Epithelial cell of esophagus (primary cell): ENCODE measurements around the gene MZF1.
A peak's percentile ranks its signal among the peaks of the same experiment; 100 is the strongest.

Experiments used
- DNase-seq: peaks from one replicate; pipeline ENCODE4 v3.0.0; 2010; ENCODE audit warnings: low read depth
- H3K4me3 ChIP-seq: 2 replicates; pipeline ENCODE4 v1.5.1; 2011; ENCODE audit warnings: mild to moderate bottlenecking, low read length, control low read depth
- TF ChIP-seq, protein P1 (sequence below): IDR thresholded peaks from 2 replicates; pipeline ENCODE4 v1.5.1; 2011; ENCODE audit warnings: low read depth, mild to moderate bottlenecking, low read length, control low read depth, inconsistent platforms; ENCODE audit not compliant: insufficient read depth; ENCODE audit errors: missing control alignments

MZF1 gene

DNA sequence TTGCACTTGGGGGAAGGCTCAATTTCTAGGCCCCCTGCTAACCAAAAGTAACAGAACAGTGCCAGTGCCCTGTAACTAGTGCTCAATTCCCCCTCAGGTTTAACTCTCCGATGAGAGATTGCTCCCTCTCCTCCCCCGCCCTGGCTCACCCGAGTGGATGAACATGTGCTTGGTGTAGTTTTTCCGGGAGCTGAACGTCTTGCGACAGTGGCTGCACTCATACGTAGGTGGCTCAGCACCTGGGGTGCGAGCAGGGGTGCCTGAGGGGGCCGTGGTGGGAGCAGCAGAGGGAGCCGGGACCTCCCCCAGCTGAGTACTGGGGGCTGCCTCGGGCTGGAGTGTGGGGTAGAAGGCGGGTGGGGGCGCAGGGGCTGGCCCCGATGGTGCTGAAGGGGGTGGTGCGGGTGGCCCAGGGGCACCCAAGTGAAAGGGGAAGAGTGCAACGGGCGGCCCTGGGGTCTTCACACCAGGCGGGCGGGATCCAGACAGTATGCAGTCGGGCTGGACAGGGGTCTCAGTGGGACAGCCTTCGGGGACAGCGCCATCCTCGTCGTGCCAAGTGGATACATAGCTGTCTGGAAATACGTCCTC lies 56.8 kb downstream of the MZF1 start:
- no peak for DNase-seq
- TF ChIP-seq, protein P1, sequence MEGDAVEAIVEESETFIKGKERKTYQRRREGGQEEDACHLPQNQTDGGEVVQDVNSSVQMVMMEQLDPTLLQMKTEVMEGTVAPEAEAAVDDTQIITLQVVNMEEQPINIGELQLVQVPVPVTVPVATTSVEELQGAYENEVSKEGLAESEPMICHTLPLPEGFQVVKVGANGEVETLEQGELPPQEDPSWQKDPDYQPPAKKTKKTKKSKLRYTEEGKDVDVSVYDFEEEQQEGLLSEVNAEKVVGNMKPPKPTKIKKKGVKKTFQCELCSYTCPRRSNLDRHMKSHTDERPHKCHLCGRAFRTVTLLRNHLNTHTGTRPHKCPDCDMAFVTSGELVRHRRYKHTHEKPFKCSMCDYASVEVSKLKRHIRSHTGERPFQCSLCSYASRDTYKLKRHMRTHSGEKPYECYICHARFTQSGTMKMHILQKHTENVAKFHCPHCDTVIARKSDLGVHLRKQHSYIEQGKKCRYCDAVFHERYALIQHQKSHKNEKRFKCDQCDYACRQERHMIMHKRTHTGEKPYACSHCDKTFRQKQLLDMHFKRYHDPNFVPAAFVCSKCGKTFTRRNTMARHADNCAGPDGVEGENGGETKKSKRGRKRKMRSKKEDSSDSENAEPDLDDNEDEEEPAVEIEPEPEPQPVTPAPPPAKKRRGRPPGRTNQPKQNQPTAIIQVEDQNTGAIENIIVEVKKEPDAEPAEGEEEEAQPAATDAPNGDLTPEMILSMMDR = no peak
- no peak overlapping the region for H3K4me3 ChIP-seq

GRCh38 chr19:58515259-58515658 lies 57.9 kb downstream of the MZF1 start:
- TF ChIP-seq, protein P1 = no peak
- no peak for DNase-seq
- H3K4me3 ChIP-seq = no peak overlapping the region

DNA sequence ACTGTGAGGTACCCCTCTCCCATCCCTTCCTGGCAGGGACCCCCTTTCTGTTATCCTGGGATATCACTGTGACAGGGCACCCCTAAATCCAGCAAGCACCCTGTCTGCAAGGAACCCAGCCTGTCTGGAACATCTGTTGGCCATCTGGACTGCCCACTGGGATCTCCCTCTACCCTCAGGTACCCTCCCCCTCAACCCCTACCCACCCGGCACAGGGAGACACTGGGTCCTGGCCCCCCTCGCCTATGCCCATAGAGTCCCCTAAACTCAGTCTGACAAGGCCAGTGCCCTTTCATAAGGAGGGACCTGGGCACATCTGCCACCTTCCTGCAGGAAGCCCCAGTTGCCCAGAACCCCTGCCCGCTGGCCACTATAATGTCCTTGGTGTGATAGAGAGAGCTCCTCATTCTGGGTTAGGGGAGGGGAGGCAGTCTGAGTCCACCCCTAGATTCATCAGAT lies 58.5 kb downstream of the MZF1 start:
- peak overlapping the region; percentile 68 for H3K4me3 ChIP-seq
- TF ChIP-seq, protein P1 = no peak
- no peak for DNase-seq

DNA sequence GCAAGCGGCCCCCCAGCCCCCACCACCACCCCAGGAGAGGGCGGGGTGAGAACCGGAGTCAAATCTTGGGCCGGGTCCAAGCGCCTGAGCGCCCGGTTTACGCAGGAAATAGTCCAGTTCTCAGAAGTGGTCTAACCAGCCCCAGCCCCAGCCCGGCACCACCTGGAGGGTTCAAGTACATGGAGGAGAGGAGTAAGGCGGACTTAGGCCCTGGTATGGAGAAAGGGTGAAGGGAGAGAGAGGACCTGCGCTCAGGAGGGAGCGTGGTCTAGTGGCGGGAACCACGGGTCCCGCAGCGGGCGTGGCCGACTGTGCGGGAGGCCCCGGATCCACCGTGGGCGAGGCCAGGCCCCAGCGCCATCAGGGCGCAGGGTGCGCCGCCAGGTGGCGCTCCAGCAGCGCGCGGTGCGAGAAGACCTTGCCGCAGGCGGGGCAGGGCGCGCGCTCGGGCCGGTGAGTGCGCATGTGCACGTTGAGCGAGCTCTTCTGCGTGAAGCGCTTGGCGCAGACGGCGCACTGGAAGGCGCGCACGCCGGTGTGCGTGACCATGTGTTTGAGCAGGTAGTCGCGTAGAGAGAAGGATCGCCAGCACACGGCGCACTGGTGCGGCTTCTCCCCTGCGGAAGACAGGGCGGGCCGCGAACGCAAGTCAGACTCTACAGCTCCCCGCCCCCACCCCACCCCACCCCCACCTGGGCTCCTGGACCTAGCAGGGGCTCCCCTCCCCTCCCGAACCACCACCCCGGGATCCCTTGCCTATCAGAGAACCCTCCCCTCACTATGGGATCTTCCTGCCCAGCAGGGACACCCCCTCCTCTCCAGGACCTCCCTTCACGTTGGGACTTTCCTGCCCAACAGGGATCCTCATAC lies 59.2 kb downstream of the MZF1 start:
- H3K4me3 ChIP-seq = peak overlapping the region; percentile 68
- TF ChIP-seq, protein P1 = peak; percentile 50
- DNase-seq = peak; percentile 93

DNA sequence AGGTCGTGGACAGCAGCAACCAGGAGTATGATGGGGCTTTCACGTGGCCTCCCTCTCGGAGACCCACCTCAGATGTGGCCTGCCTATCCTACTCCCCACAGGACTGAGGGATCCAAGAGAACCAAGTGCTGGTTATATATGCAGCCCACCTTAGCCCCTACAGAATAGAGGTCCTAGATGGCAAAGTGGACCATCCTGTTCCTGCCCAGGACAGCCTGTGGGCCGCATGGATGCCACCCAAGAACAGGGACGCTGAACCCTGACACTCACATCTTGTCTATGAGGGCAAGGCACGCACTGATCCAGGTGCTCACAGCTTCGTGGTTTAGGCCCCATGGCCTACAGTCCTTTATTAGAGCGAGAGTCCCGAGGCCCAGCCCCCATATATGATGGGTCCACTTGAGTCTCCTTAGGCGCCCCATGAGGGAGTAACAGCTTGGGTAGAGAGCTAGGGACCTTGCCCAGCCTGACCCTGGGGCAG lies 59.9 kb downstream of the MZF1 start:
- DNase-seq = no peak
- H3K4me3 ChIP-seq = no peak overlapping the region
- TF ChIP-seq, protein P1 = no peak
